ENCODE data around the gene USF2.

GRCh38 chr19:35229601-35230000 lies 39.2 kb upstream of the USF2 start:
- TF ChIP-seq ELK1 (IDR thresholded peaks at IDR 0.05; ENCODE audit: low read depth, low read length), result no peak
- TF ChIP-seq JUNB (IDR thresholded peaks at IDR 0.05), result no peak
- no peak for TF ChIP-seq CTCF (IDR thresholded peaks at IDR 0.05)
- no peak for TF ChIP-seq CEBPB (IDR thresholded peaks at IDR 0.05)
- no peak for TF ChIP-seq KDM5A (IDR thresholded peaks at IDR 0.05)
- TF ChIP-seq PBX3 (IDR thresholded peaks at IDR 0.05), result no peak
- no peak for TF ChIP-seq ZFP36 (IDR thresholded peaks at IDR 0.05; ENCODE audit: borderline replicate concordance, partially characterized antibody)
- no peak for TF ChIP-seq REST (IDR thresholded peaks at IDR 0.05)
- TF ChIP-seq ATOH8 (CRISPR knock-in tag; IDR thresholded peaks at IDR 0.05; ENCODE audit: low read depth), result no peak
- no peak for TF ChIP-seq POLR2A (IDR thresholded peaks at IDR 0.05; ENCODE audit: low read length)
- TF ChIP-seq KDM1A (IDR thresholded peaks at IDR 0.05; ENCODE audit: low read depth), result no peak
- no peak for TF ChIP-seq NPAS2 (CRISPR knock-in tag; IDR thresholded peaks at IDR 0.05; ENCODE audit: borderline replicate concordance)
- TF ChIP-seq ZC3H11A (IDR thresholded peaks at IDR 0.05), result no peak

Measured in A549 (cell line).